Uterus (tissue), 4 donors: ENCODE measurements around the gene ZNF438. TPM values are rescaled to one million over a fixed set of nuclear protein-coding genes. Genes with fewer than 3 reads are reported as not detected.

Experiments
- DNase-seq, 2 donors: peaks; one replicate each; pipeline ENCODE4 v3.0.0-alpha.2; 2019 to 2020
- H3K27ac ChIP-seq, 2 donors: fragments of 200-600 bp; sonication (generic); 1 replicate in 1 of 2; 2 replicates in 1 of 2; pipeline ENCODE4 v1.5.1; 2016 to 2018
- H3K27me3 ChIP-seq, 2 donors: fragments of 200-600 bp; sonication (generic); one replicate each; pipeline ENCODE4 v1.5.1; 2018 to 2019; ENCODE audit warnings: control low read depth in 1 of 2
- H3K36me3 ChIP-seq, 2 donors: fragments of 200-600 bp; sonication (generic); one replicate each; pipeline ENCODE4 v1.5.1; 2019; ENCODE audit warnings: control low read depth in 1 of 2
- H3K4me1 ChIP-seq, 2 donors: fragments of 200-600 bp; sonication (generic); one replicate each; pipeline ENCODE4 v1.5.1; 2018 to 2019; ENCODE audit warnings: control low read depth in 1 of 2
- H3K4me3 ChIP-seq, 2 donors: fragments of 200-600 bp; sonication (generic); 1 replicate in 1 of 2; 2 replicates in 1 of 2; pipeline ENCODE4 v1.5.1; 2018 to 2019; ENCODE audit warnings: mild to moderate bottlenecking in 1 of 2
- H3K9me3 ChIP-seq, 2 donors: fragments of 200-600 bp; sonication (generic); one replicate each; pipeline ENCODE4 v1.5.1; 2019; ENCODE audit warnings: control low read depth in 1 of 2
- CTCF ChIP-seq, 4 experiments: fragments of 200-600 bp in 2 of 4; fragments of 450-650 bp in 2 of 4; sonication (generic) in 2 of 4; IDR thresholded peaks; one replicate each; pipeline ENCODE4 v1.5.1; 2016 to 2019; ENCODE audit warnings: antibody characterized with exemption in 4 of 4, mild to moderate bottlenecking in 2 of 4, moderate library complexity in 1 of 4
- POLR2A ChIP-seq, 2 donors: fragments of 450-650 bp; IDR thresholded peaks; one replicate each; pipeline ENCODE4 v1.6.1; 2016; ENCODE audit warnings: antibody characterized with exemption in 2 of 2, mild to moderate bottlenecking in 1 of 2, moderate library complexity in 1 of 2
- intact Hi-C: fragments of 100-400 bp; cut with DNase I; formaldehyde crosslinking; loops from one replicate; pipeline ENCODE4 v1.15.1; 2023; ENCODE audit warnings: low total_unique reads
- total RNA-seq, 4 donors: library from RNA; depleted of rRNA in 3 of 4; stranded (reverse); fragments of >200 nt in 3 of 4; gene quantifications; one replicate each; pipeline versions ENCODE4 v1.1.0 to v1.2.4, GENCODE V29; 2014 to 2023
- donor health status: DM: yes; HTN: yes; CAD: no.

The ZNF438 gene
- total RNA-seq, 4 donors from 2014 or later: 5.8 to 24.6 (median 18.4) TPM

DNA sequence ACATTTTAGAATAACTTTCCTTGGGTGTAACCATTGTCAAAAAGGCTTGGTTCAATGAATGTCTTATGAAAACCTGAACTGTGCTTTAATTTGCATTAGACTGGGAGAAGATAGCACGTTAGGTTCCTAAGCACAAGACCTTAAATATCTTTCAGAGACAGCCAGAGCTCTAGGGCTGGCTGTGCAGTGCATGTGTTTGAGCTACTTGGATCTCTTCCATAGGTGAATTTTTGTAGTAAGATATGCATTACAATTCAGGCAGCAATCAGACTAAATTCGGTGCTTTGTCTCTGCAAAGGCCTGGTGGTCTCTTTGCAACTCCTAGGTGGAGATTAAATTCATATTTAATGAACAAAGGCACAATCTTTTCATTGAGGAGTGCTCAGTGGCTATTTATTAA, 192.0 kb downstream of the ZNF438 start:
- peaks cover 0 to 6% of the 10 kb centered on the region in 2 donors for H3K4me1 ChIP-seq
- H3K27me3 ChIP-seq: no peaks in the 10 kb centered on the region
- H3K27ac ChIP-seq: peak overlapping the region in 1 of 2 donors; percentile 55
- intact Hi-C loops: no loop called here
- H3K9me3 ChIP-seq: no peaks in the 10 kb centered on the region
- no peak overlapping the region for H3K4me3 ChIP-seq
- no peaks in the 10 kb centered on the region for H3K36me3 ChIP-seq
- no peak for TF ChIP-seq POLR2A (IDR thresholded peaks at IDR 0.05)
- no peak for TF ChIP-seq CTCF (IDR thresholded peaks at IDR 0.05)
- no peak for DNase-seq

GRCh38 chr10:30836406-30836805, 195.3 kb downstream of the ZNF438 start:
- no peaks in the 10 kb centered on the region for H3K27me3 ChIP-seq
- DNase-seq: no peak
- H3K4me1 ChIP-seq: peaks cover 4% of the 10 kb centered on the region in 2 donors
- intact Hi-C loops: no loop called here
- no peak overlapping the region for H3K4me3 ChIP-seq
- no peaks in the 10 kb centered on the region for H3K9me3 ChIP-seq
- no peaks in the 10 kb centered on the region for H3K36me3 ChIP-seq
- TF ChIP-seq CTCF (IDR thresholded peaks at IDR 0.05) (no peak), POLR2A (IDR thresholded peaks at IDR 0.05) (no peak)
- H3K27ac ChIP-seq: no peak overlapping the region

DNA sequence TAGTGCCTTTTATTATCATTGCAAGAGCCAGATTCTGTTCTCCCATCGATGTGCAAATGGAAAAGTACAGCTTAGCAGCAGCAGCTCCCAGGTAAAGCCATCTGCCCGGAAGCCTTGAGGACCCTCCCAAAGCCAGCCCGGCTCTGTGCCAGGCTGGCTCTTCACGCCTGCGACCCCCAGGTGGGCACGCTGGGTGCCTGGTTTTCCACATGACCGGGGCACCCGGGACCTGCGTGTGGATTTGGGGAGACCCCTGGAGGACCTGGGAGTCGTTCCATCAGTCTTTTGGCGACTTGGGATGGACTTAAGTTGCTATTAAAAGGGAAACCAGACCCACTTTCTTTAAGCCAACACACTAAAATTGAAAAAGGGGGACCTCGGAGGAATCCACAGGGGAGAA, 196.5 kb downstream of the ZNF438 start:
- peak overlapping the region in 1 of 2 donors; percentile 42 for H3K27ac ChIP-seq
- DNase-seq: no peak
- H3K4me3 ChIP-seq: no peak overlapping the region
- H3K9me3 ChIP-seq: no peaks in the 10 kb centered on the region
- no peaks in the 10 kb centered on the region for H3K27me3 ChIP-seq
- TF ChIP-seq POLR2A (IDR thresholded peaks at IDR 0.05) (no peak), CTCF (IDR thresholded peaks at IDR 0.05) (no peak)
- peaks cover 4 to 5% of the 10 kb centered on the region in 2 donors for H3K4me1 ChIP-seq
- no peaks in the 10 kb centered on the region for H3K36me3 ChIP-seq
- intact Hi-C loops: no loop called here

DNA sequence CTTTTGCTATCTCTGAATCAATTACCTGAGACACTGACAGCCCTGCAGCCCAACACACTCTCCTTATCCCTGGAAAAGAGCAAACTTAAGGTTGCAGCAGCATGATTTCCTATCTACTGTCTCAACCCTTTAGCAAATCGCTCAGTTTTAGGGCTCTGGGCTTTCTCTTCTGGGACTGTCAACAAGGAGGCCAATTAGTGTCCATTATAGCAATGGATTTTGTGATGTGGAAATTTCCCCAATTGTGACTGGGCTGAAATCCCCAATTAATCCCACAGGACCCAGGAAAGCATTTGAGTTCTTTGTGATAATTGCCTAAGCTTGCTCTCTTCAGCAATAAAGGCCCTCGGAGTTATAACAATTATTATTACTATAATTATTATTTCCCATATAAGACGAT, 197.0 kb downstream of the ZNF438 start:
- peaks cover 4 to 5% of the 10 kb centered on the region in 2 donors for H3K4me1 ChIP-seq
- no peaks in the 10 kb centered on the region for H3K36me3 ChIP-seq
- H3K9me3 ChIP-seq: no peaks in the 10 kb centered on the region
- peak overlapping the region; percentile 9 to 42 for H3K27ac ChIP-seq
- DNase-seq: no peak
- intact Hi-C loops: no loop called here
- no peaks in the 10 kb centered on the region for H3K27me3 ChIP-seq
- no peak overlapping the region for H3K4me3 ChIP-seq
- TF ChIP-seq CTCF (IDR thresholded peaks at IDR 0.05): no peak
- no peak for TF ChIP-seq POLR2A (IDR thresholded peaks at IDR 0.05)

DNA sequence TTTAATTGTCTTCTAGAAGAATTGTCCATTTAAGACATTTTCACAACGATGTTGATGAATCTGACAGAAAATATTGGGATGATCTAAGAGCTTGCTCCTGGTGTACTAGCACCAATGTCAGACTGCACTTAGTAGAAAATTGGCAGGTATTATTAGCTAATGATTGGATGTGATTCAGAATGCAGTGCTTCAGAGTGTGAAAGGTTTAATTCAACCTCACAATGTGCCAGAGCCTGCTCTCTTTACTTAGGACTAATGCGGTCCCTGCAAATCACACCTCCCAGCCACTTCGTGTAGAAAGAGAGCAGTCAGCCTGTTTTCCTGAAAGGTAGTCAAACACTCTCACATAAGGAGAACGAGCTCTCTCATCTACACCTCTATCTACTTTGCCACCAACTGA, 197.5 kb downstream of the ZNF438 start:
- Histone ChIP-seq H3K4me3 (no peak overlapping the region), H3K9me3 (no peaks in the 10 kb centered on the region), H3K36me3 (no peaks in the 10 kb centered on the region), H3K4me1 (peaks cover 4 to 5% of the 10 kb centered on the region in 2 donors), H3K27me3 (no peaks in the 10 kb centered on the region), H3K27ac (peak overlapping the region; percentile 9 to 42)
- DNase-seq: no peak
- TF ChIP-seq POLR2A (IDR thresholded peaks at IDR 0.05): no peak
- no peak for TF ChIP-seq CTCF (IDR thresholded peaks at IDR 0.05)
- intact Hi-C loops: no loop called here
